Neural crest cell (in vitro differentiated cells): ENCODE data around the gene CNTNAP2. TPM values are rescaled to one million over a fixed set of nuclear protein-coding genes. Genes with fewer than 3 reads are reported as not detected.

Experiments
- DNase-seq: peaks from one replicate; pipeline ENCODE4 v3.0.0; 2021; ENCODE audit warnings: low read depth, mixed read lengths, low spot score
- H3K27ac Mint-ChIP-seq: one replicate; pipeline ENCODE4 v1.8.0; 2021; ENCODE audit warnings: mild to moderate bottlenecking, mixed read lengths; ENCODE audit not compliant: unreplicated experiment
- H3K27me3 Mint-ChIP-seq: 2 replicates; pipeline ENCODE4 v1.8.0; 2021; ENCODE audit warnings: low read depth, mild to moderate bottlenecking, mixed read lengths
- H3K36me3 Mint-ChIP-seq: 2 replicates; pipeline ENCODE4 v1.8.0; 2021; ENCODE audit warnings: low read depth, mild to moderate bottlenecking, mixed read lengths
- H3K4me1 Mint-ChIP-seq: 2 replicates; pipeline ENCODE4 v1.8.0; 2021; ENCODE audit warnings: mixed read lengths
- H3K4me3 Mint-ChIP-seq: one replicate; pipeline ENCODE4 v1.8.0; 2021; ENCODE audit warnings: mild to moderate bottlenecking, mixed read lengths
- H3K9me3 Mint-ChIP-seq: 2 replicates; pipeline ENCODE4 v1.8.0; 2021; ENCODE audit warnings: mixed read lengths
- CTCF ChIP-seq: fragments of 200-600 bp; sonication (generic); conservative IDR thresholded peaks from 2 replicates; pipeline ENCODE4 v1.5.0; 2021; ENCODE audit warnings: antibody characterized with exemption, mild to moderate bottlenecking
- total RNA-seq: library from RNA; stranded (reverse); gene quantifications from 2 replicates; pipeline ENCODE4 v1.2.1, GENCODE V29; 2021

CNTNAP2 gene
- total RNA-seq, 1 donor from 2014 or later: 12.9 TPM

- DNase-seq: no peak
- Mint-ChIP-seq H3K9me3 (no peaks in the 10 kb centered on the region), H3K4me3 (no peak overlapping the region), H3K27ac (no peak overlapping the region), H3K27me3 (no peaks in the 10 kb centered on the region), H3K4me1 (peaks cover 8% of the 10 kb centered on the region), H3K36me3 (no peaks in the 10 kb centered on the region)
- TF ChIP-seq CTCF: peak; percentile 83
Observed at GRCh38 chr7:148264933-148265557, 2148.4 kb downstream of the CNTNAP2 start.

DNA sequence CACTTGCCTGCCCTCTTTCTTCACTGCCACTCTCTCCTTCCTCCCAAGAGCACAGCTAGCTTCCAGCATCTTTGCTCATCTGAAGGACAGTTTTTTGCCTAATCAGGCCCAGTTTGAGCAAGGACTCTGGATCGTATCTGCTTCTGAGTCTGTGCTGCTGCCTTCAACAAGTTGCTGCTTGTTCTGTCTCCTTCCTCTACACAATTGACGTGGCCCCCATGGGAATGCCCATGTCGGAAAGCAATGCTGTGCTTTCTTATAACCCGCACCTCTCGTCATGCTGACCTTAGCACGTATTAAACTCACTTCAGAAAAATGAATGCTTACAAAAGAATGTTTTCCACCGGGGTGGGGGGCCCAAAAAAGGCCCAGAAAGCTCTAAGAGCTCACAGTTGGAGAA lies 2149.3 kb downstream of the CNTNAP2 start:
- no peak for DNase-seq
- Mint-ChIP-seq H3K36me3 (no peaks in the 10 kb centered on the region), H3K27ac (no peak overlapping the region), H3K4me3 (no peak overlapping the region), H3K4me1 (peaks cover 8% of the 10 kb centered on the region), H3K9me3 (no peaks in the 10 kb centered on the region), H3K27me3 (no peaks in the 10 kb centered on the region)
- no peak for TF ChIP-seq CTCF

- Mint-ChIP-seq H3K36me3 (no peaks in the 10 kb centered on the region), H3K9me3 (no peaks in the 10 kb centered on the region), H3K4me1 (peaks cover 8% of the 10 kb centered on the region), H3K27me3 (no peaks in the 10 kb centered on the region), H3K27ac (no peak overlapping the region), H3K4me3 (no peak overlapping the region)
- TF ChIP-seq CTCF: no peak
- DNase-seq: no peak
Observed at GRCh38 chr7:148266795-148267194, 2150.2 kb downstream of the CNTNAP2 start.

DNA sequence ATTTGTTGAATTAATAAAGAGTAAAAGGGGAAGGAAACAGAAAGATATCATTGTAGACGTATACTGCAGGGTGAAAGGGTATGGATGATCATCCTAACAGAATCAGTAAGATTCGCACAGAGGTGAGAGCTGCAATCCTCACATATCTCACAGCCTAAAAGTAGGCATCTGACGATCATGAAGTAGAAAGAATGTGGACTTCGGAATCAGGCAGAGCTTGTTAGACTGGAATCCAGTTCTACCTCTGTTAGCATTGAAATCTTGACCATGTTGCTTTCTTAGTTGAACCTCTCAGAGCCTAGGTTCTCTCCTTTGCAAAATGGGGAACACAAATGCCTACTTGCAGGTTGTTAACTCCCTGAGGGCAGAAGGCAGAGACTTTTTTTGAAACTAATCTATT lies 2154.0 kb downstream of the CNTNAP2 start:
- Mint-ChIP-seq H3K36me3 (no peaks in the 10 kb centered on the region), H3K4me3 (no peak overlapping the region), H3K27ac (no peak overlapping the region), H3K9me3 (peaks cover 2% of the 10 kb centered on the region), H3K4me1 (no peaks in the 10 kb centered on the region), H3K27me3 (no peaks in the 10 kb centered on the region)
- DNase-seq: no peak
- TF ChIP-seq CTCF: no peak

DNA sequence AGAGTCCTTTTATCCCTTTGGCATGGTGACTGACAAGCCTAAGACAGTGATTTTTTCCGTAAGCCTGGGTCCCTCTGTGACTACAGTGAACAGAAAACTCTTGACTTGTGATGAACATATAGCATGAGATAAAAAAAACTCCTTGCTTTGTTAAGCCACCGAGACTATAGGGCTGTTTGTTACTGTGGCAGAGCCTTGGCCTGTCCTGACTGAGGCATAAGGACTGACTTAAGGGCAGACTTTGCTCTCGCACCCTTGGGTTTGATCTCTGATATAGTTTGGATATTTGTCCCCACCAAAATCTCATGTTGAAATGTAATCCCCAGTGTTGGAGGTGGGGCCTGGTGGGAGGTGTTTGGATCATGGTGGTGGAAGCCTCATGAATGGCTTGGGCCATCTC lies 2157.5 kb downstream of the CNTNAP2 start:
- Mint-ChIP-seq H3K4me1 (peaks cover 18% of the 10 kb centered on the region), H3K4me3 (no peak overlapping the region), H3K9me3 (peaks cover 3% of the 10 kb centered on the region), H3K36me3 (no peaks in the 10 kb centered on the region), H3K27ac (no peak overlapping the region), H3K27me3 (no peaks in the 10 kb centered on the region)
- TF ChIP-seq CTCF: no peak
- DNase-seq: no peak
